Suprapubic skin (tissue), 4 donors: ENCODE measurements around the gene ATXN3. TPM values are rescaled to one million over a fixed set of nuclear protein-coding genes. Genes with fewer than 3 reads are reported as not detected.
"Not testable (repeated sequence)": the region's sequence is repeated elsewhere in the genome, so short reads cannot be mapped to it uniquely, and the experiment has no call there.

Experiments
- DNase-seq, 2 donors: peaks; one replicate each; pipeline ENCODE4 v3.0.0-alpha.2; 2019; ENCODE audit warnings: low spot score in 2 of 2
- H3K27ac ChIP-seq: fragments of 200-600 bp; sonication (generic); one replicate; pipeline ENCODE4 v1.5.1; 2019
- H3K27me3 ChIP-seq: fragments of 200-600 bp; sonication (generic); one replicate; pipeline ENCODE4 v1.5.1; 2019
- H3K36me3 ChIP-seq: fragments of 200-600 bp; sonication (generic); one replicate; pipeline ENCODE4 v1.5.1; 2019
- H3K4me1 ChIP-seq: fragments of 200-600 bp; sonication (generic); one replicate; pipeline ENCODE4 v1.5.1; 2019
- H3K4me3 ChIP-seq: fragments of 200-600 bp; sonication (generic); one replicate; pipeline ENCODE4 v1.5.1; 2019; ENCODE audit warnings: mild to moderate bottlenecking
- H3K9me3 ChIP-seq: fragments of 200-600 bp; sonication (generic); one replicate; pipeline ENCODE4 v1.5.1; 2019
- EP300 ChIP-seq: sonication (generic); formaldehyde crosslinking; IDR thresholded peaks from one replicate; pipeline ENCODE4 v1.6.1; 2017; ENCODE audit warnings: antibody characterized with exemption
- POLR2A ChIP-seq, 2 donors: fragments of 450-650 bp; IDR thresholded peaks; one replicate each; pipeline ENCODE4 v1.6.1; 2017; ENCODE audit warnings: antibody characterized with exemption in 2 of 2, mild to moderate bottlenecking in 2 of 2, moderate library complexity in 2 of 2
- POLR2AphosphoS5 ChIP-seq, 3 donors: sonication (generic); formaldehyde crosslinking; IDR thresholded peaks; one replicate each; pipeline ENCODE4 v1.6.1; 2017; ENCODE audit warnings: antibody characterized with exemption in 3 of 3
- WGBS: methylation state at CpG from one replicate; pipeline ENCODE4 v1.1.5; 2018; 5-methylcytosine and 5-hydroxymethylcytosine counted together
- total RNA-seq, 4 donors: library from RNA; depleted of rRNA; stranded (reverse); fragments of >200 nt; gene quantifications; one replicate each; pipeline ENCODE4 v1.1.0, GENCODE V29; 2016
- TF ChIP-seq, protein P1 (sequence below), 2 donors: fragments of 200-600 bp in 1 of 2; fragments of 450-650 bp in 1 of 2; sonication (generic) in 1 of 2; IDR thresholded peaks; one replicate each; pipeline ENCODE4 v1.5.1; 2016 to 2019; ENCODE audit warnings: antibody characterized with exemption in 2 of 2, mild to moderate bottlenecking in 1 of 2, moderate library complexity in 1 of 2

The ATXN3 gene
- total RNA-seq, 4 donors from 2014 or later = 35.2 to 76.9 (median 39.1) TPM

DNA sequence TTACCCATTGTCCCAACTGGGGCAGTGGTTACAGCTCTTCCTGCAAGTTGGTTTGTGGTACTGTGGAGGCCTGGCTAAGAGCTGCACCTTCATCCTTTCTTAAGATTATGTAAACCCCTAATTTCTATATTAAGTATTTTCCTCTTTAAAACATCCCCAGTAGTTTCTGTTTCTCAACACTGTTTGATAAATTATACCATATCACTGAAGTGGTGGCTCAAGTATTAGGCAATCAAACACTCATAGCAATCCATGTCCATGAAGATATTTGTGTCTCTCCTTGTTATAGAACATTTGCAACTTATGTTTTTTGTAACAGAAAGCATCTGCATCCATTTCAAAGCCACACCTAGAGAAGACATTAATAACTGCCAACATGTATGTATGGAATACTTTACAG lies 31.8 kb downstream of the ATXN3 start:
- Histone ChIP-seq H3K9me3 (no peaks in the 10 kb centered on the region), H3K27me3 (no peaks in the 10 kb centered on the region), H3K4me1 (no peaks in the 10 kb centered on the region), H3K27ac (no peak overlapping the region), H3K36me3 (peaks cover 93% of the 10 kb centered on the region), H3K4me3 (no peak overlapping the region)
- TF ChIP-seq, protein P1, sequence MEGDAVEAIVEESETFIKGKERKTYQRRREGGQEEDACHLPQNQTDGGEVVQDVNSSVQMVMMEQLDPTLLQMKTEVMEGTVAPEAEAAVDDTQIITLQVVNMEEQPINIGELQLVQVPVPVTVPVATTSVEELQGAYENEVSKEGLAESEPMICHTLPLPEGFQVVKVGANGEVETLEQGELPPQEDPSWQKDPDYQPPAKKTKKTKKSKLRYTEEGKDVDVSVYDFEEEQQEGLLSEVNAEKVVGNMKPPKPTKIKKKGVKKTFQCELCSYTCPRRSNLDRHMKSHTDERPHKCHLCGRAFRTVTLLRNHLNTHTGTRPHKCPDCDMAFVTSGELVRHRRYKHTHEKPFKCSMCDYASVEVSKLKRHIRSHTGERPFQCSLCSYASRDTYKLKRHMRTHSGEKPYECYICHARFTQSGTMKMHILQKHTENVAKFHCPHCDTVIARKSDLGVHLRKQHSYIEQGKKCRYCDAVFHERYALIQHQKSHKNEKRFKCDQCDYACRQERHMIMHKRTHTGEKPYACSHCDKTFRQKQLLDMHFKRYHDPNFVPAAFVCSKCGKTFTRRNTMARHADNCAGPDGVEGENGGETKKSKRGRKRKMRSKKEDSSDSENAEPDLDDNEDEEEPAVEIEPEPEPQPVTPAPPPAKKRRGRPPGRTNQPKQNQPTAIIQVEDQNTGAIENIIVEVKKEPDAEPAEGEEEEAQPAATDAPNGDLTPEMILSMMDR (IDR thresholded peaks at IDR 0.05) = no peak
- no peak for TF ChIP-seq POLR2A (IDR thresholded peaks at IDR 0.05)
- no peak for TF ChIP-seq EP300
- DNase-seq = no peak

GRCh38 chr14:92058006-92058917 lies 48.1 kb downstream of the ATXN3 start:
- Histone ChIP-seq H3K9me3 (no peaks in the 10 kb centered on the region), H3K4me3 (no peak overlapping the region), H3K27ac (no peak overlapping the region), H3K4me1 (no peaks in the 10 kb centered on the region), H3K36me3 (peaks cover 4% of the 10 kb centered on the region), H3K27me3 (no peaks in the 10 kb centered on the region)
- 77% methylated on average over 9 of the region's 9 CpGs for WGBS
- no peak for DNase-seq
- TF ChIP-seq POLR2AphosphoS5 (IDR thresholded peaks at IDR 0.05) (no peak), EP300 (no peak), POLR2A (IDR thresholded peaks at IDR 0.05) (no peak)
- TF ChIP-seq, protein P1 (IDR thresholded peaks at IDR 0.05) = no peak

DNA sequence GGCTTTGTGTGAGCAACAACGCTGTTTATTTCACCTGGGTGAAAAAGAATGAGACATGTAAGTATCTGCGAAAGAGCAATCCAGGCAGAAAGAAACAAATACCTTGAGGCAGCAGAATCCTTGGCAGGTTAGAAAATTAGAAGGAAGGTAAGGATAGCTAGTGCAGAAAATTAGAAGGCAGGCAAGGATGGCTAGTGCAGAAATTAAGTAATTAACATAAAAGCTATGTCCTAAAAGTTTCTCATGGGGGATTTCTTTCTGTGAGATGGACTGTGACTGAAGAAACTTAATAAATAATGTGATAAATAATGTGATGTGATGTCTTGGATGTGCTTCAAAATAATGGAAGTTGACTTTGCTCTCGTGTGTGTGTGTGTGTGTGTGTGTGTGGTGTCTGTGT lies 56.6 kb downstream of the ATXN3 start:
- no peak for TF ChIP-seq POLR2A (IDR thresholded peaks at IDR 0.05)
- TF ChIP-seq, protein P1 (IDR thresholded peaks at IDR 0.05) = no peak
- no peak for TF ChIP-seq POLR2AphosphoS5 (IDR thresholded peaks at IDR 0.05)
- TF ChIP-seq EP300 = no peak
- Histone ChIP-seq H3K27me3 (no peaks in the 10 kb centered on the region), H3K36me3 (peaks cover 45% of the 10 kb centered on the region), H3K4me3 (no peak overlapping the region), H3K4me1 (no peaks in the 10 kb centered on the region), H3K27ac (no peak overlapping the region), H3K9me3 (peaks cover 4% of the 10 kb centered on the region)
- DNase-seq = no peak
- WGBS = 91% methylated on average over 3 of the region's 3 CpGs

DNA sequence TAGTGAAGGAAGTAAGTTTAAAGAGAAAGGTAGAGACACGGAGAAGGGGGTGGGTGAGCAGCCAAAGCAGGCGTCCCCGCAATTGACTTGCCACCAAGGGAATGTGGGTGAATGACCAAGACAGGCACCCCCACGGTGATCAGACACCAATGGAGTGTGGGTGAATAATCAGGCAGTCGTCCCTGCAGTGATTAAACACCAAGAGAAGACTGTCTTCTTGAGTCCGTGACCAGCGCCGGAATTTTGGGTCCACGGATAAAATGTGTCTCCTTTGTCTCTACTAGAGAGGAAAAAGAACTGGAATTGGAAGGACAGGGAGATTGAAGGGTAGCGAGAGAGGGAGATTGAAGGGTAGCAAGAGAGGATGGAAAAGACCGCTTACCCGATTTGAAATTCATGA lies 57.2 kb downstream of the ATXN3 start:
- peaks cover 50% of the 10 kb centered on the region for H3K36me3 ChIP-seq
- not testable (repeated sequence) for H3K4me1 ChIP-seq, DNase-seq, H3K9me3 ChIP-seq, H3K4me3 ChIP-seq, H3K27me3 ChIP-seq, H3K27ac ChIP-seq
- 92% methylated on average over 12 of the region's 12 CpGs for WGBS

- H3K9me3 ChIP-seq, H3K27me3 ChIP-seq, H3K4me3 ChIP-seq, H3K27ac ChIP-seq, DNase-seq, H3K4me1 ChIP-seq: not testable (repeated sequence)
- WGBS = 97% methylated on average over 7 of the region's 7 CpGs
- peaks cover 58% of the 10 kb centered on the region for H3K36me3 ChIP-seq
Observed at GRCh38 chr14:92045904-92046303, 60.5 kb downstream of the ATXN3 start.

GRCh38 chr14:92041766-92042165 lies 64.6 kb downstream of the ATXN3 start:
- WGBS = 93% methylated on average over 2 of the region's 2 CpGs

DNA sequence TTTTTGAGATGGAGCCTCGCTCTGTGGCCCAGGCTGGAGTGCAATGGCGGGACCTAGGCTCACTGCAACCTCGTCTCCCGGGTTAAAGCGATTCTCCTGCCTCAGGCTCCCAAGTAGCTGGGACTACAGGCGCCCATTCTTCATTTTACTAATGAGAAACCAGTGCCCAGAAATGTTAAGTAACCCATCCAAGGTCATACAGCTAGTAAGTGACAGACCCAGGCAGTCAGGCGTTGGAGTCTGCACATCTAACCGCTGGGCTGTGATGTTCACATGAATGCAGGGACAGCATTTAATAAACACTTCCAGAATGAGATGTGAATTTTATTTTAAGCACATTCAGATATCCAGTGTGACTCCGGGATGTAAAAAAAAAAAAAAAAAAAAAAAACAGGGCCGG lies 65.2 kb downstream of the ATXN3 start:
- H3K27me3 ChIP-seq = no peaks in the 10 kb centered on the region
- peak overlapping the region; percentile 96 for H3K27ac ChIP-seq
- TF ChIP-seq POLR2A (IDR thresholded peaks at IDR 0.05) (no peak), POLR2AphosphoS5 (IDR thresholded peaks at IDR 0.05) (no peak), EP300 (no peak)
- TF ChIP-seq, protein P1 (IDR thresholded peaks at IDR 0.05) = no peak
- no peak for DNase-seq
- peak overlapping the region; percentile 88 for H3K4me3 ChIP-seq
- peaks cover 28% of the 10 kb centered on the region for H3K36me3 ChIP-seq
- 77% methylated on average over 10 of the region's 10 CpGs for WGBS
- H3K9me3 ChIP-seq = no peaks in the 10 kb centered on the region
- peaks cover 29% of the 10 kb centered on the region for H3K4me1 ChIP-seq

More at GRCh38 chr14:92041766-92042165, 64.6 kb downstream of the ATXN3 start:
- peaks cover 26% of the 10 kb centered on the region for H3K4me1 ChIP-seq
- not testable (repeated sequence) for H3K4me3 ChIP-seq, DNase-seq, H3K9me3 ChIP-seq, H3K27me3 ChIP-seq, H3K27ac ChIP-seq
- peaks cover 34% of the 10 kb centered on the region for H3K36me3 ChIP-seq
